GM19240 (cell line): Measurements from ENCODE around the gene DNAH17.

Source experiments
- DNase-seq: peaks from one replicate; pipeline ENCODE4 v3.0.0; 2011; ENCODE audit warnings: low spot score; ENCODE audit not compliant: insufficient read length

The DNAH17 gene

DNA sequence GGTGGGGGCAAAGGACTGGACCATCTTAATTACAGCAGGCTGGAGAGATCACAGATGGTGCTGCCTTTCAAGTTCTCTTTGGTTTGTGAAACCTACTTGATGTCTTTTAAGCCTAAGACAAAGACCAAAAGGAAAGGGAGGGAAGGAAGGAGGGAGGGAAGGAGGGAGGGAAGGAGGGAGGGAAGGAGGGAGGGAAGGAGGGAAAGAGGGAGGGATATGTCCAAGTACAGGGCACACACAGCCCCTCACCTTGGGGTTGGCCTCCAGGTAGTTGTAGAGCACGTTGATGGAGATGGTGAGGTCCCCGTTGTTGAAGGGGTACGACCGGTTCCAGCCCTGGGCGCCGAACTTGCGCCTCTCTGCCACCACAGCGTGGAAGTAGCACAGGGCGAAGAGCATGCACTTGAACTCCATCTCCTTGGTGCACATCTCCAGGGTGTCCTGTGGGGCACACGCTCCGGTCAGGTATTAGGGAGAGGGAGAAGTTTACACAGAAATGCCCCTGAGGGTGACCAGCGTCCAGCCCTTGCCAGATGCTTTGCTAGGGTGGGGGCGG is 143.3 kb downstream of the DNAH17 start:
- DNase-seq = no peak

GRCh38 chr17:78433013-78433727 is 144.0 kb downstream of the DNAH17 start:
- no peak for DNase-seq

- DNase-seq = no peak
These were observed 144.8 kb downstream of the DNAH17 start for GRCh38 chr17:78432226-78433012.

DNA sequence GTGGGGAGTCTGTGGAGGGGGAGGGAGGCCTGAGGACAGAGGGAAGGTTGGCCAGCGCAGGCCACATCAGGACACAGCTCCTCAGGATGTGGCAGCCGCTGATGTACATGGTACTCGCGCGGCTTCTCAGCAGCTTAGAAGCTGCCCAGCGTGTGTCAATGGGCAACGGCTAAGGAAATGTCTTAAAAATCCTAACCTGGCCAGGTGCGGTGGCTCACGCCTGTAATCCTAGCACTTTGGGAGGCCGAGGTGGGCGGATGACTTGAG is 145.6 kb downstream of the DNAH17 start:
- DNase-seq = no peak

DNA sequence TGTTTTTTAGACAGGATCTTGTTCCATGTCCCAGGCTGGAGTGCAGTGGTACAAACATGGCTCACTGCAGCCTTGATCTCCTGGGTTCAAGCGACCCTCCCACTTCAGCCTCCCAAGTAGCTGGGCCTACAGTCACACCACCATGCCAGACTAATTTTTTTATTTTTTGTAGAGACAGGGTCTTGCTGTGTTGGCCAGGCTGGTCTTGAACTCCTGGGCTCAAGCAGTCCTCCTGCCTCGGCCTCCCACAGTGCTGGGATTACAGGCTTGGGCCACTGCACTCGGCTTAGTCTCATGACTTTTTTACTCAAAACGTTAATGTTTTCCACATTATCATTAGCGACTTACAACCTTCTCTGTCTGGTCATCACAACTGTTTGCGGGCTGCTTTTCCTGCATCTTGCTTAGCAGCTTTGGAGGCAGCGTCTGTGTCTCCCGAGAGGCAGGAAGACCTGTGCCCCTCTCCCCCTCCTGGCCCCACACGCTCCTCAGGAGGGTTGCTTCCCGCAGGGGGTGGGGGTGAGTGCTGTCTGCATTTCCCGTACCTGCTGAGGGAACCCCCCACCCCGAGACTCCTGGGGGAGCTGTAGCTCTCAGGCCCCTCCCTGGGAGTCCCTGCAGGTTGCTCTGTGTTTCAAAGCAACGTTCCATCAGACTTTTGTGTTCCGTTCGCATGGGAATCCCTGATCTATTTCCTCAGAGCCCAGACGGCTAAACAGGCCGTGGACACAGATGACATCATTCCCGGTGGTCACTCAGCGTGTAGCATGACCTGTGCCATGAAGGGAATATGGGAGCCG is 146.1 kb downstream of the DNAH17 start:
- no peak for DNase-seq

DNA sequence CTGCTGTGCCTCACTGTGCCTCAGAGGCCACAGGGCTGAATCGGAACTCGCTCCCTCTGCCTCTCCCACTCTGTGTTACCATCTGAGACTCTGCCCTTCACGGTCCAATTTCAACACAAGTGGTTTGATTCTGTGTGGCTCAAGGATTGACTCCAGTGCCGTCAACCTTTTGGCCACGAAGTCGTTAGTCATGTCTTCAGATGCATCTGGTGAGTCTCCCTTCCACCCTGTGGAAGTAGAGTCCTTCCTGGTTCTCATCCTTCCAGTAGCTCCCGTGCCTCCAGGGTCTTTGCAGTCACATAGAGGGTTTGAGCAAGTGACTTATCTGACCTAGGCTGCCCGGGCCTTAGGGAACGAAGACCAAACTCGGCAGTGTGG is 147.6 kb downstream of the DNAH17 start:
- no peak for DNase-seq

- no peak for DNase-seq
These were observed 148.2 kb downstream of the DNAH17 start for GRCh38 chr17:78428836-78429617.

GRCh38 chr17:78428025-78428575 is 149.1 kb downstream of the DNAH17 start:
- no peak for DNase-seq

- DNase-seq = no peak
These were observed 150.1 kb downstream of the DNAH17 start for GRCh38 chr17:78427140-78427539.

- no peak for DNase-seq
These were observed 150.8 kb downstream of the DNAH17 start for GRCh38 chr17:78426293-78426879.

- no peak for DNase-seq
These were observed 151.8 kb downstream of the DNAH17 start for GRCh38 chr17:78425429-78425828.

- no peak for DNase-seq
These were observed 153.1 kb downstream of the DNAH17 start for GRCh38 chr17:78423961-78424675.

- DNase-seq = no peak
These were observed 154.2 kb downstream of the DNAH17 start for GRCh38 chr17:78422872-78423588.

- DNase-seq = no peak
These were observed 155.0 kb downstream of the DNAH17 start for GRCh38 chr17:78422267-78422605.

DNA sequence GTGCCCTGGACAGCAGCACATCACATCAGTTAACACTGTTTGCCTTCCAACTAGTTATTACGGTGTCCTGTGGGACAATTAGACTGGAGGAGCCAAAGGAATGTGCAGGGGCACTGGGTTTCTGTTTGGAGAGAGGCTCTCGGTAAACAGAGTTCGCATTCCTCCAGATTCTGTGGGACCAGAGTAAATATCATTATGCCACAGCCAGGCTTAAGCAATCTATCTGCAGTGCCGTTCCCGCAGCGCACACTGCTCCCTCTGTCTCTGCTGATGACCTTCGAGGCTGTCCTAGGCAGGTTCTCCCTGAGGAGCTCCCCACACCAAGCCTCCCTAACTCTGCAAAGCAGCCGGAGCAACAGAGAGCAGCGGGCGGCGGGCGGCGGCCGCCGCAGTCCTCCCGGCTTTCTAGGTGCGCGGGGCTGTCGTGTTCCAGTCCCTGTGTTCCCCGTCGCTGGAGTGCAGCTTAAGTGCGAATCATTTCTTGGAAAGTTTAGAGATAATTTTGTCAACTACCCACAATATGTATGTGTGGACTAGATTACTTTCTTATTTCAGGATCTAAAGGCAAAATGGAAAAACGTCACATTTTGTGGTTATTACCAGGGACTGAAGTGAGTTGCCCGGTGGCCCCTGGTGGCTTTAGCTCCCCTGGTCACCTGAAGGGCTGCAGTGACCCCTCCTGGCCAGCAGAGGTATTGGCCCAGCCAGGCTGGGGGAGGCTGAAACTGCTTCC is 155.5 kb downstream of the DNAH17 start:
- peak; percentile 77 for DNase-seq

GRCh38 chr17:78421084-78421533 is 156.1 kb downstream of the DNAH17 start:
- no peak for DNase-seq

DNA sequence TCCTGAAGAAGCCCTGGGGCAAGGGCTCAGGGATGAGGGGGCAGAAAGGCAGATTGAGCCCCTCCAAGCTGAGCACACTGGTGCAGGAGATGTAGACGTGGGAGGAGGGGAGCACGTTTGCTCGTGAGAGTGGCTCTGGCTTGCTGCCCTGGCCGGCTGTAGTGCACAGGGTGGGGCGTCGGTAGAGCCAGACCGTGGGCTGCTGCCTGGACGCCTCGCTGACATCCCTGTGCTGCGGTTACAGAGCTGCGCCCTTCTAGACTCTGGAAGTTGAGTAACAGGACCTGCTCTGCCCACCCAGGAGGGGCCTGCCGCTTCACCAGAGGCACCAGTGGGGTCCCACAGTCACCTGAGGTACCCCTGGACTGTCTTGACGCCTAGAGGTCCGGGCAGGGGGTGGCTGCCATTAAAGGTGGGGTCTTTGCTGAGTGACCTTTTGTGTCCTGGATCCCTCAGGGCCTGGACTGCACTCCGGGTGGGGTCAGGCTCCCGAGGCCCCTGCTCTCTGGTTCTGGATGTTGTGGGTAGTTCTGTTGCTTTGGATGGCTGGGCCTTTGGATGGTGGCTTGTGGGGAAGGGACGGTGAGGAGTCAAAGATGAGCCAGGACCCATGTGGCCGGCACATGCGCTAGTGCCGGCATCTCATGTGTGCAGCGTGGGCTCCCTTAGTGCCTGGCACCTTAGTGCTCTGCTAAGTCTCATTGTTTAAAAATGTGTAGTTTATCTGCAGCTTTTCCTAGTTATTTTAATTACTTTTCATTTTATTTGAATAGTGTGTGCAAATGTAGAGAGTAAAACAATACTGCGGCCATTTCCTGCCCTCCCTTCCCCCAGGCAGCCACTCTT is 157.0 kb downstream of the DNAH17 start:
- DNase-seq = no peak
